Renal cortex interstitium (tissue), 11 donors: Measurements from ENCODE around the gene CROCC2. TPM values are rescaled to one million over a fixed set of nuclear protein-coding genes. Genes with fewer than 3 reads are reported as not detected.
A peak's percentile ranks its signal among the peaks of the same experiment; 100 is the strongest.
"Not testable (repeated sequence)": the region's sequence is repeated elsewhere in the genome, so short reads cannot be mapped to it uniquely, and the experiment has no call there.

ENCODE experiments used
- DNase-seq, 11 donors: peaks; one replicate each; pipeline ENCODE4 v3.0.0-alpha.2; 2013; ENCODE audit warnings: low read depth in 9 of 11, low spot score in 4 of 11; ENCODE audit errors: extremely low read depth in 1 of 11
- polyA plus RNA-seq, 3 donors: library from polyadenylated mRNA; unstranded; fragments of 120-200 nt; gene quantifications; one replicate each; pipeline ENCODE4 v1.2.1, GENCODE V29; 2013; ENCODE audit not compliant: insufficient read length in 3 of 3

Gene CROCC2
- polyA plus RNA-seq, 3 donors, result 0.05 to 0.07 (median 0.06) TPM

- no peak for DNase-seq
Observed at GRCh38 chr2:240970104-240970503, 64.0 kb downstream of the CROCC2 start.

GRCh38 chr2:240970816-240971215 is 64.7 kb downstream of the CROCC2 start:
- DNase-seq, result no peak

- no peak for DNase-seq
Observed at GRCh38 chr2:240972201-240972600, 66.1 kb downstream of the CROCC2 start.

- no peak for DNase-seq
Observed at GRCh38 chr2:240972636-240973521, 66.7 kb downstream of the CROCC2 start.

- no peak for DNase-seq
Observed at GRCh38 chr2:240974771-240975572, 68.8 kb downstream of the CROCC2 start.

GRCh38 chr2:240975903-240976302 is 69.8 kb downstream of the CROCC2 start:
- not testable (repeated sequence) for DNase-seq

- DNase-seq, result no peak
Observed at GRCh38 chr2:240981280-240981679, 75.1 kb downstream of the CROCC2 start.

GRCh38 chr2:240981871-240982800 is 76.0 kb downstream of the CROCC2 start:
- no peak for DNase-seq

- DNase-seq, result no peak
Observed at GRCh38 chr2:240982821-240983281, 76.7 kb downstream of the CROCC2 start.

- peak in 4 of 11 donors; percentile 42 to 58 (median 50) for DNase-seq
Observed at GRCh38 chr2:240983361-240983995, 77.3 kb downstream of the CROCC2 start.

GRCh38 chr2:240983996-240984498 is 77.9 kb downstream of the CROCC2 start:
- no peak for DNase-seq

- DNase-seq, result no peak
Observed at GRCh38 chr2:240985881-240986786, 80.0 kb downstream of the CROCC2 start.

GRCh38 chr2:240986787-240987411 is 80.8 kb downstream of the CROCC2 start:
- DNase-seq, result no peak

- no peak for DNase-seq
Observed at GRCh38 chr2:240987588-240987987, 81.5 kb downstream of the CROCC2 start.

GRCh38 chr2:240988146-240988545 is 82.0 kb downstream of the CROCC2 start:
- no peak for DNase-seq

- DNase-seq, result no peak
Observed at GRCh38 chr2:240988571-240989271, 82.6 kb downstream of the CROCC2 start.
